GM19452 (cell line): ENCODE data around the gene PIK3R4.

Source experiments
- ATAC-seq: cut with Tn5 transposase; IDR thresholded peaks from one replicate; pipeline ENCODE4 v1.9.1; 2021; ENCODE audit not compliant: unreplicated experiment

PIK3R4 gene

DNA sequence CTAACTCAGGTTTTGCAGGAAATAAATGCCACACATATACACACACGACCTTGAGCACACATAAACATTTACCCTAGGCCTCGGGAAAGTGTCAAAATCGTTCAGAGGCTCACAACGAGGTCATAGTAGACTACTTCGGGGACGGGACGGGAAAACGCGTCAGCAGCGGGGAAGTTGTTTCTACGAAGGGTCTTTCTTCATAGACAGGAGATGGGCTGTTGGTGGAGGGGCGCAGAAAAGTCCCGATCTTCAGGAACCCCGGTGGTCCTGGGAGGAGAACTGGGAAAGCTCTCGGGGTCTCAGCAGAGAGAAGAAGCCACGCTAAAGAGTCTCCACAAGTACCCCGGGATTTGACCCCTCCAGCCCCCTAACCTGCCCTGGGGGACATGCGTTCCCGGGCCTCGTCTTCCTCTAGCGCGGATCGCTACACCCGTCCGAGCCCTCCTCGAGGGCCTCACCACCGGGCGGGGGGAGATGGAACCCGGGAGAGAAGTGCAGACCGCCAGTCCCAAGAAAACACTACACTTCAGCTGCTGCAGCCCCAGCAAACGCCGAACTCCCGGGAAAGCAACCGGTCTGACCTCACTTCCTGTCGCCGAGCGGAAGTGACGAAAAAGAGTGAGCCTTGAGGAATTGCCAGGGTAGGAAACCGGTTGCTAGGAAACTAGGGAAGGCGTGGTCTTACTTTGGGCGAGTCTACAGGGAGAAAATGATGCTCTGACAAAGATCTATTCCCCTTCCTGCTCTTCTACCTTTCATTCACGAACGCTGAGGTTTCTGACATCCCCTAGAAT is at the start of gene PIK3R4:
Gene PIK3R4 (minus strand): TSS at position 584 of the 794 bp plus-strand sequence. CDS start 1,611 bp downstream, outside the sequence.
- ATAC-seq = peak; percentile 94

DNA sequence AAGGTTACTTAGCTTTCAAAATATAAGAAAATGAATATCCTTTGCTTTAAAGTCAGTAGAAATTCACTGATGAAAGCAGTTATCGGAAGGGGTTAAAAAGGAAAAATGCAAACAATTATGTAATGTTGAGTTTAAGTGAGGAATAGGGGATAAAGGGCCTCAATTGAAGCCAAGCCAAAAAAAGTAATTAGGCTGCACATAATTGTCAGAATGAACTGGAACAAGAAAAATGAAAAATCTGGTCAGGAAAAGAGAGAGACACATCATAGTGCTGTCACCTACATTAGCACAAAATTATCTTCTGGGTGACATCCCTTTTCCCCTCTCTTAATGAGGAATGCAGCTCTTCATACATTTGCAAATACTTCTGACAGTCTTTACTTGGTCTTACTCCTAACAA is 48.8 kb upstream of the PIK3R4 start:
- no peak for ATAC-seq

DNA sequence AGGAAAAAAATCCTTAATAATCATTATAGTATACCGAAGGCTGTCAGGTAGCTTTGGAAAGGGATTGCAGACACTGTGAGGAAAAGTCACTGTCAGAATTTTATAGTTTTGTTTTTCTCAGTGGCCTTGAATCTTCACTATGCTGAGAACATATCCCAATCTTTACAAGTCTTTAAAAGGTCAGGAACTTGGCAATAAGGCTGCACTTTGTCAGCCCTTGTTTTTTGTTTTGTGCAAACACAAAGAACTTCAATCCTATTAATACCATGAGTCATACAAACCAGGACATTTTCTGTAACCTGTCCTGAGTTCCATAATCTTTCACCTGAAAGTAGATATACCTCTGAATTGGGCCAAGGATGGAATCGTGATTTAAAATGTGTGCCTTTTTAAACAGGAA is 45.6 kb upstream of the PIK3R4 start:
- no peak for ATAC-seq

DNA sequence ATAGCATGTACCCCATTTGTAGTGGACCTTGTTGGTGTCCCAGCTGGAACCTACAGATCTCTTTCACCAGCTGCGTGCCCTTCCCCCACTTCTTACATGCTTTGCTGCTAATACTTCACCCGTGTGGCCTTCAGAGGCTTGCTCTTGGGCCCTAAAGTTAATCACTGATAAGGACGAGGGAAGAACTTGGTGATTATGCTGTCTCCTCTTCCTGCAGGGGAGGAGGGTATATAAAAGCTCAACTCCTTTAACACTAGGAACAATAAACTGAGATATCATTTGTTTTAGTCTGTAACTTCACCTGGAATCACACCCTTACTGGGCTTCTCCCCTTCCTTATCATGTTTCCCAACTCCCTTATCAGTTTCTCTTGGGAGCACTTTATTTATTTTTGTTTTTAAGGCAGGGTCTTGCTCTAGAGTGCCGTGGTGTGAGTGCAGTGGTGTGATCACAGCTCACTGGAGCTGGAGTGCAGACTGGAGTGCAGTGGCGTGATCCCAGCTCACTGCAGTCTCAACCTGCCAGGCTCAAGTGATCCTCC is 43.2 kb upstream of the PIK3R4 start:
- no peak for ATAC-seq

DNA sequence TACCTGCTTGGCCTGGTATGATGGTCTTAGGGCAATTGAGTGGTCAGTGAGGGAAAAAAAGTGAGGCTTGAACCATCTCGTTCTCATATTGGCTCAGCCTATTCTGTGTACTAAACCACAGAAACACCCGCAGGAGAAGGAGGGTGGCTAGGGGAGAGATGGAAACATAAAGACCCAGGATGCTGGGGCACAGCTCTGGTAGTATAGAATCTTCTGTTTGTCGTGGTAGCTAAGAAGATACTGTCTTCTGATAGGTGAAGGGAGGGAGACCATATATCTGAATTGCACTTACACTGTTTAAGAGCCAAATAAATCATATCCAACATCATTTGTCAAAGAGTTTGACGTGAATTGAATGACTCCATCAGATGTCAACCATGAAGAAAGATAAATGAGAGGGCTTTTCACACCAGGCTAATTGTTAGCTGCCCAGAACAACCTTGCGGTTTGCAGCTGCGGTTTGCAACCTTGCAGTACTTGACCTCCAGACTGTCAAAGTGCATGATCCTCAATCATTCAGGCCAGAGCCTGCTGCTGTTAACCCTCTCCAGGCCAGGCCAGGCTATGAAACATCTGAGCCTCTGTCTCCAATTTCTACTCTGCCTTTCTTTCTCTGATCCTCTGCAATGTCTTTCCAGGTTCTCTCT is 40.9 kb upstream of the PIK3R4 start:
- no peak for ATAC-seq

DNA sequence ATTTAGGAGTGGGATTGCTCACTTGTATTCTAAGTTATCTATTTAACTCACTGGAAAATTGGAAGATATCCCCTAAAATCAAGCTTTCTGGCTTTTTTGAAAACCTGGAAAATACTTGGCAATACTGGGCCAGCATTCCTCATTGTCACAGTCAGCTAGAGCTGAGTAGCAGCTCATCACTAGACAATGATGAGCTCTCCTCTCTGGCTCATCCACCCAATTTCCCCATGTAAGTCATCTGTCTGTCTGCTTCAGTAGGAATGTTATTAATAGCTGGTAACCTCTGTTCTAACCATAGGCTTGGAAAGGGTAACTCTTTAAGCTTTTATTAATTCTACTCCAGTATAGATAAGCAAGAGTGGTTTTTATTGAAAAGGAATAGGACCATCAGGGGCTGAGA is 39.7 kb upstream of the PIK3R4 start:
- ATAC-seq = no peak

DNA sequence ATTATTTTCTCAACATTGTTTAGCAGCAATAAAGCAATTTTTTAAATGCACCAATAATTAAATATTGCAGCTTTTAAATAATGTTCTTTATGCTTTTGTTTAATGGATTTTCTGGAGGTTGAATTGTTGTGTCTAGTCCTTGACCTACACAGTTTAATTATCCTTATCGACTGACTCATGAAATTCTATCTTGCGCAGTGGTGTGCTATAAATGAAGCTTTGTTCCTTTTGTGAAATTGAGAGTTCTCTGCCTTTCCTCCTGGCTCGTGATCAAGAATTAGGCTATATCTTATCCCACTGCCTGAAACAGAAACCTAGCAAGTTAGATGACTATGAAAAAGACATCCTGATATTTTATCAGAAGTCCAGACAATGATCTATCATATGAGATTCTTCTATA is 37.0 kb upstream of the PIK3R4 start:
- no peak for ATAC-seq

DNA sequence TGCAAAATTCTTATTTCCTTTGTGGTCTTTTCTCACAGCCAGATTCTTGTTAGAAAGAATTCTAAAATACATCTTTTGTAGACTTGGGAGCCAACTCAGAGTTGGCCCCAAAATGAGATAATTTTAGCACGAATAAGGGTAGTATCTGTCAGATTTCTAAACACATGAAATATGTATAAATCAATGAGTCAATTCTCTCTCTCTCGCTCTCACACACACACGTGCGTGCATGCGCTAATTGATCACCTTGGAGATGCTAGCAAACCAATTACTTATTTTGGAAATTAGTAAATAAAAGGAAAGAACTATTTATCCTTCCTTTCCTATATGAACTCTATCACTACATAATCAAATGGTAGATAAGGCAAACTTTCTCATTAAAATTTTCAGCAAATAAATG is 32.9 kb upstream of the PIK3R4 start:
- peak; percentile 17 for ATAC-seq

DNA sequence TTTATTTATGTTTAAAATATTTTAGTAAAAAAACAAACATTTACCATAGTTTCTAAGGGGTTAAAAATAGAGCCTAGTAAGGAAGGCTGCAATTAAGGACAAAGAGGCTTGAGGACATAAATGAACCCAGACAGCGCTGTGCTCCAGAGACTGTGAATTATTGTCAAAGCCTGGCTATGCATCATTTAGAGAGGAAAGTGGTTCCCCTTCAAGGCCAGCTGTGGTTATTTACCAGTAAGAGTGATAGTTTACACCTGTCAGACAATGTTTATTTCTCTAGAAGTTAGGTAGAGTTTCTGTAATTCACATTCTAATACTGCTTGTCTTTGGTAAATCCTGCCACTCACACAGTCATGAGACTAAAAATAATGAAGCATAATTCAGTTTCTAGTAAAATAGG is 32.4 kb upstream of the PIK3R4 start:
- peak; percentile 76 for ATAC-seq

DNA sequence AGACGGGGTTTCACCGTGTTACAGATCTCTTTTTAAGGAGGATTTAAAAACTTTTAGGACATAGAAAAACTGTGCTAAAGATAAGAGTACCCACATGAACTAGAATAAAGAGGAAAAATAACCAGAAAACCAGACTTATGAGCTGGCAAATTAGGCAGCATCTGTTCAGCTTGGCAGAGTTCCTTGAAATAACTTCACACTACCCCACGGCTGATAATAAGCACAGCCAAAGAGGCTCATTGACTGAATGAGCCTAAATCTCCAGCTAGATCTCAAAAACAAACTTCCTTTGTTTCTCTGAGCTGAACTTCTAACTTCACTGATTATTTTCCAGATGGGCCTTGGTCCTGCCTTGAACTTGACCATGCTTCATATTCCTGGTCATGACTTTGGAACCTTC is 26.7 kb upstream of the PIK3R4 start:
- ATAC-seq = no peak

DNA sequence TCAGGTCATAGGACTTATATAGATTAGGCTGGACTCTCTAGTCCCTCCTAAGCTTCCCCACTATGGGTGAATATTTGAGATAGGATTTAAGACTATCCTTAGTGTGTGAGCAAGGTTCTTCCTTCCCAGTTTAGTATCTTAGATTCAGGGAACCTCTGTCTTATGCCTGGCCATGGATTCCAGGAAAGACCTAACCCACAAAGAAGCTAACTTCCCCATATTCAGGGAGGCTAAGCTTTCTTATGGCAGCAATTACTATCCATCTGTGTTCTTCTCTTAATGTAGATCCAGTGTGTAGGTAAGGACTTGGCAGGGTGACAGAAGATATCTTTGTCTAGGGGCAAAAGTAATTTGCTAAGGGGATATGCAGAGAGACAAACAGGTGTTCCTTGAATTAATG is 25.5 kb upstream of the PIK3R4 start:
- ATAC-seq = no peak

DNA sequence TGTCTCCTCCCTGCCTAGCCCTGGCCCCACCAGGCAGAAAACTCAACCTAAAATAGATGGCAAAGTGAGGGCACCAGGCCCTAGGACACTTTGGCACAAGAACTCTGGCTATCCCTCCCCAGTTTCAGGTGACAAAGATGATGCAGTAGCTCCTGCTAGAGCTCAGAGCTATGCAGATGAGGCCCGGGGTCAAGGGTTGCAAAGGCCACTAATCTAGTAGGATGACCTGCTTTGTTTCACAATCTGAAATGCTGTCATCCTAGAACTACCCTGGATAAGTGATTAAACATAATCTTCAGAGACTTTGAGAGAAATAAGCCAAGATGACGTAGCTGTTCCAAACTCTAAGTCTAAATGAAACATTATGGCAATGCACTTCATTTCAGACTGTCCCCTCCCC is 24.0 kb upstream of the PIK3R4 start:
- ATAC-seq = no peak

DNA sequence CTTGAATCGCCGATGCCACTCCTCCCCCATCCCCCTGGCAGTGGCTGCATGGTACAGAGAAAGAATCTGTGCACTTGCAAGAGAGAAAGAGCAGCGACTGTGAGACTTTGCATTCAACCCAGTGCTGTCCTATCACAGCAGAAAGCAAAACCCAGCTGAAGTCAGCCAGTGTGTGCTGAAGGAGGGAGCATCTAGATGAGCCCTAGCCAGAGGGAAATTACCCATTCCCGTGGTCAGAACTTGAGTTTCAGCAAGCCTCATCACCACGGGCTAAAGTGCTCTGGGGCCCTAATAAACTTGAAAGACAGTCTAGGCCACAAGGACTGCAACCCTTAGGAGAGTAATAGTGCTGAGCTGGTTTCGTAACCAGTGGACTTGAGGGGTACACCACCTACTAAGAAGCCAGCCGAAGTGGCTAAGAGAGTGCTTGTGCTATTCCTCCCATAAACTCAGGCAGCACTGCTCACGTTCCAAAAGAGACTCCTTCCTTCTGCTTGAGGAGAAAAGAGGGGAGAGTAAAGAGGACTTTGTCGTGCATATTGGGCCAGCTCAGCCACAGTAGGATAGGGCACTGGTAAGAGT is 15.2 kb upstream of the PIK3R4 start:
- ATAC-seq = no peak

DNA sequence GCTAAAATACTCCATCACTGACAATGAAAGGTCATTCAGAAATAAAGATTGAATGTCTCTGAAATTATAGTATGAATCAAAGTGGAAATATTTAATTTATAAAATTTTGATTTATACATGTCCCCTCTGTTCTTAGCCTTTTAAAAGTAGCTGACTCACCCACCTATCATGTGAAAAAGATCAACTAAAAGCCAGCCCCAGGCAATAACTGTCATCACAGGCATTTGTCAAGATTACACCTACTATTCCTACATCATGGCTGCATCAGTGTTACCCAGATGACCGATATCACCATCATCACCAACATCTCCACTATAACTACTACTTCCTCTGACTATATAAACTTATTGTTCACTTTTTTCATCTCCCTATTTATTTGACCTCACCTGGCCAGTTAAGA is 14.3 kb upstream of the PIK3R4 start:
- no peak for ATAC-seq

DNA sequence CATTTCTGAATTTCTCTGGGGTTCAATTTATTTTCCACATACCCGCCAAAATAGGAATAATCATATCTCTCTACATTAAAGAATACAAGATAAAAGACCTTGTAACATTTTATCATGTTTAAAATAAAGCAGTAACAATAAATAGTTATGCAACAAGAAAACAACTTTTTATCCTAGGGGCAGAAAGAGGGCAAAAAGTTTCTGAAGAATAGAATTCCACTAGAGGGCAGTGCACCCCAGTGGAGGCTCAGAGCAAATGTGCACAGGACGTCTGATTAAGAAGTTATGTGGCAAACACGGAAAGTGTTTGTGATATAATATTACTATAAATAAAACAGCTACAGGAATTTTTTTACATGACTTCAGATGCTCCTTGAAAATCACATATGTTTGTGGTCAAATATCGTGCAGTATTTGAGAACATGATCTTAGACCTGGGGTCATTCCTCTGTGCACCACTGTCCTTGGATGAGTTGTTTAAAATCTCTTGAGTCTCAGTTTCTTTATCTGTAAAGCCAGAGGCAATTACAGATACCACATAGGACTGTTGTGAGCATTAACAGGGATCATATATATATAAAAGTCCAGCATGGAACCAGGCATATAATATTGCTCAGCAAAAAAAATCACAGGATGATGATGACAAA is 13.2 kb upstream of the PIK3R4 start:
- peak; percentile 59 for ATAC-seq

DNA sequence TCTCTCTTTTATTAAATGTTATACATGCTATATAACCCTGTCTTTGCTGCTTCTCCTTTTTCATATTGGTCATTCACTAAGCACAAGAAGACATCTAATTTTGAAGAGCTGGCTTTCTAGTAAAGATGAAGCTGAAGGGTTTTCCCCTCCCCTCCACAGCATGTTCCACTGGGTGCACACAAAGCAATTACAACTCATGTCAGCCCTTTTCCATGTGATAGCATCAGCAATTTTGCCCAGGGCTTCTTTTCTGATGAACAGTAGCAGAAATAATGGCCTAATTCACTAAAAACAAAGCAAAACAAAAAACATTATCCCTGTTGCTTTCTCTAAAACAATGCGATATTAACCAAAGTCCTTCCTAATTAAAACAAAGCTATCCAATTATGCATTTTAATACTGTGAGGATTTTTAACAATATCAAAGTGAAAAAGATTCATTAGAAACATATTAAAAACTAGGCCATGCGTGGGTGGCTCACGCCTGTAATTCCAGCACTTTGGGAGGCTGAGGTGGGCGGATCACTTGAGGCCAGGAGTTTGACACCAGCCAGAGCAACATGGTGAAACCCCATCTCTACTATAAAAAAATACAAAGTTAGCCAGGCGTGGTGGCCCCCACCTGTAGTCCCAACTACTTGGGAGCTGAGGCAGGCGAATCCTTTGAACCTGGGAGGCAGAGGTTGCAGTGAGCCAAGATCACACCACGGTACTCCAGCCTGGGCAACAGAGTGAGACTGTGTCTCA is 12.2 kb upstream of the PIK3R4 start:
- ATAC-seq = no peak

DNA sequence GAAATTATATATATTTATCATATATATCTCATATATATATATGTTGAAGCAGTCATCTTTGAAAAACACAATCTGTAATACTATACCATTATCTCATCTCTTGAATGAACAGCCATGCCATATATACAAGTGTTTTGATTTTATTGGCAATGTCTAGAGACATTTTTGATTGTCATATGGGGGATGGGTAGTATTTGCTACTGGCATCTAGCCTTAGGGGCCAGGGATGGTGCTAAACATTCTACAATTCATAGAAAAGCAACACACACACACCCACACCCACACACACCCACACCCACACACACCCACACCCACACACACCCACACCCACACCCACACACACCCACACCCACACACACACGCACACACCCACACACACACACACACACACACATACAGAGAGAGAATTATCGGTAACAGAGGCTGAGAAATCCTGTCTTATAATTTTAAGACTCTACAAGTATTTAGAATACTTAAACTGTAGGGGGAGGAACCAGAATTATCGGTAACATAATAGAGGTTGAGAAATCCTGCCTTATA is 11.1 kb upstream of the PIK3R4 start:
- ATAC-seq = no peak

DNA sequence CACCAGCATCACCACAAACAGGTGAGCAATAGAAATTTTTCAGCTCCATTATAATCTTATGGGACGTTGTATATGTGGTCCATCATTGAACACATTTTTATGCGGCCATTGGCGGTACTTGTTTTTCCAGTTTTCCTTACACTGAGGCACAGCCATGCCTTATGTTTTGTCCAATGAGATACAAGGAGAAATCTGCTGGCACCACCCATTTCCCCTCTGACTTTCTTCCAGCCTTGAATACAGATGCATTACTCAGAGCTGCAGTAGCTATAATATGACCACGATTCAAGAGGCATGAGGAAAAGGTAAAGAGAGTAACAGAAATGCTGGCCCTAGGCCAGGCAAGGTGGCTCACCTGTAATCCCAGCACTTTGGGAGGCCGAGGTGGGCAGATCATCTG is 9.0 kb upstream of the PIK3R4 start:
- no peak for ATAC-seq

DNA sequence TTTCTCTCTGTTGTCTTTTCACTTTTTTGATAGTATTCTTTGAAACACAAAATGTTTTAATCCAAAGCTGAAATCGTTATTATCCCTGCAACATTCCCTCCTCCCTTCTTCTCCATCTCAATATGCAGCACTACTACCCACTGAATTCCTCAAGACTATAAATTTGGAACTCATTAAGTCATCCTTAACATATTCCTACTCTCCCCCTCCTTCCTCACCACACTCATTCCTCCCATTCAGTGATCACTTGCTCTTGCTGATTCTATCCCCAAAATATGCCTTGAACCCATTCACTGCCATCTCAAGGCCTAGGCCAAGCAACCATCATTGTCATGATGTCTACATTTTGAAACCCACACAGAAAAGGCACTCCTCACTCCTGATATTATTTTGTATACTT is 2.4 kb upstream of the PIK3R4 start:
- no peak for ATAC-seq

DNA sequence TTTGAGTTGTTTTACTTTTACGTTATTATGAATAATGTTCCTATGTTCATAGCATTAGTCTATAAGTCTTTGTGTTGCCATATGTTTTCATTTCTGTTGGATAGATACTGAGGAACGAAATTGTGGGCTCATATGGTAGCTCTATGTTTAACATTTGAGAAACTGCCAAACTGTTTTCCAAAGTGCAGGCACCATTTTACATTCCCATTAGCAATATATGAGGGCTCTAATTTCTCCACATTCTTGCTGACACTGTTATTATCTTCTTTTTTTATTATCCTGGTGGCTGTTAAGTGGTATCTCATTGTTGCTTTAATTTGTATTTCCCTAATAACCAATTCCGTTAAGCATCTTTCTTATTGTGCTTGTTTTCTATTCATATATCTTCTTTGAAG is 1.8 kb upstream of the PIK3R4 start:
- no peak for ATAC-seq

DNA sequence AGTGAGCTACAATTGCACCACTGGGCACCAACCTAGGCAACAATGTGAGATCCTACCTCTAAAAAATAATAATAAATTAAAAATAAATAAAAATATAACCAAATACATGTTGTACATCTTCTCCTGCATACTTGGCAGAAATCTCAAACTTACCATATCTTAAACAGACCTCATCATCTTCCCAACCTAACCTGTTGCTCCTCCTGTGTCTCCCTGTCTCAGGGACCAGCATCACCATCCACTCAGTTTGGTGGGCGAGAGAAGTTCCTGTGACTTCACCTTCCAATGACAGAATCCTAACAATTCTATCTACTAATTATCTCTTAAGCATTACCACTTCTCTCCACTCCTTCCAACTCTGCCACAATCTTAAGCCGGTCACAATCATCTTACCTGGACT is 3.3 kb downstream of the PIK3R4 start:
- ATAC-seq = no peak
